Measurements from ENCODE around the gene FKBP8.

DNA sequence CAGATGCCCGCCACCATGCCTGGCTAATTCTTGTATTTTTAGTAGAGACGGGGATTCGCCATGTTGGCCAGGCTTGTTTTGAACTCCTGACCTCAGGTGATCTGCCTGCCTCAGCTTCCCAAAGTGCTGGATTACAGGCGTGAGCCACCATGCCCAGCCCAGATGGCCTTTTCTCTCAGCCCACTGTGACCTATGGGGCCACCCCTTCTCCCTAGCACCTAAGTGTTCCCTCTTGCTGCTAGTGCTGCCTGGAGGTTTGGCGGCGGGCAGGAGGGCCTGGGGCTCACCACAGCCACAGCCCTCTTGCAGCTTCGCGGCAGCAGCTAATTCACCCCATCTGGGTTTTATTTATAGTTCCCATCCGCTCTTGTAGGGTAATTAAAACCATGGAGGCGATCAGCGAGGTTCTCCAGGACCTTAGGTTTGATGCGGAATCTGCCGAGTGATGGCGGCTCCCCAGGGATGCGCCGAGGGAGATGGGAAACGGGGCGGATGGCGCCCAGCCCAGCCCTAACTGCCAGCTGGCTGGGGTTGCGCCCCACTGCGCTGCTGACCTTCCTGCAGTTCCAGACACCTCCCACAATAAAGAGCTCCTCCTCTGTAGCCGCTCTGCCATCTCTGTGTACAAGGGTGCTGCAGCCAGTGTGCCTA lies 48.5 kb upstream of the FKBP8 start:
- TF ChIP-seq GATA2 (IDR thresholded peaks at IDR 0.05; ENCODE audit: low read depth, low read length) (no peak), GATA3 (IDR thresholded peaks at IDR 0.05; ENCODE audit: low read depth, low read length) (no peak)
